ENCODE data around the gene CRACDL.

GRCh38 chr2:98870516-98871158 lies 65.4 kb downstream of the CRACDL start:
- TF ChIP-seq POLR2AphosphoS5 (IDR thresholded peaks at IDR 0.05; ENCODE audit: low read depth, low read length): no peak
- no peak for TF ChIP-seq POLR2A (IDR thresholded peaks at IDR 0.05; ENCODE audit: low read depth, low read length)
- no peak for TF ChIP-seq TAF1 (IDR thresholded peaks at IDR 0.05; ENCODE audit: low read depth, low read length)
- no peak for TF ChIP-seq POU2F2 (IDR thresholded peaks at IDR 0.05; ENCODE audit: low read depth, low read length)
- no peak for TF ChIP-seq SPI1 (IDR thresholded peaks at IDR 0.05; ENCODE audit: low read depth, low read length)
- no peak for TF ChIP-seq PAX5 (IDR thresholded peaks at IDR 0.05; ENCODE audit: insufficient read depth, low read length, severe bottlenecking)
